ENCODE results near the gene TNFAIP8L2.
"Not testable (repeated sequence)": the region's sequence is repeated elsewhere in the genome, so short reads cannot be mapped to it uniquely, and the experiment has no call there.

TNFAIP8L2 gene

DNA sequence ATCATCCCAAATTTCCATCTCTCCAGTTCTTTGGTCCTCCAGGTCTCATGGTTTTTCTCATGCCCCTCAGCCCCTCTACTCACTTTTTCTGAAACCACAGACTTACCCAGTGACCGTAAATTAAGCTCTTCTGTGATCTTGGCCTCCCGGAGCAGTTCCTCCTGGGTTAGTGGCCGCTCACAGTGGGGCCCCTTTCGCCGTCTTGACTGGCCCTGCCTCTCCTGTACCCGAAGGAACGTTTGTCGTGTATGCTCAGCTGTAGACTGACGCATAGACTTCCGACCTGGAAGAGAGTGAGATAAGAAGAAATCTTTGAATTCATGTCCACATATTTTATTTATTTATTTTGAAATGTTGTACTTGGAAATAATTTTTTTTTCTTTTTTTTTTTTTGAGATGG lies 27.8 kb downstream of the TNFAIP8L2 start:
- WGBS: 98% methylated on average over 8 of the region's 10 CpGs
- Histone ChIP-seq H3K4ac (ENCODE audit: low read depth in 1 of 2, low read length in 2 of 2) (no peak overlapping the region), H3K14ac (ENCODE audit: low read length in 2 of 2) (no peak overlapping the region), H3K4me1 (ENCODE audit: control insufficient read depth, insufficient read depth, low read depth, low read length) (no peaks in the 10 kb centered on the region), H2BK15ac (ENCODE audit: low read depth, poor library complexity, severe bottlenecking) (no peak overlapping the region), H2AFZ (ENCODE audit: low read depth, low read length) (no peak overlapping the region), H4K91ac (ENCODE audit: low read length) (no peak overlapping the region), H3K4me2 (ENCODE audit: low read length, poor library complexity, severe bottlenecking) (no peak overlapping the region), H3K36me3 (ENCODE audit: control insufficient read depth in 1 of 2, insufficient read depth in 2 of 2, low read depth in 1 of 2, low read length in 2 of 2) (peaks cover 46 to 63% of the 10 kb centered on the region in 2 experiments), H4K8ac (ENCODE audit: low read length) (no peak overlapping the region), H3K18ac (ENCODE audit: low read depth in 1 of 2, low read length in 2 of 2) (no peak overlapping the region), H2BK12ac (ENCODE audit: low read length in 2 of 2) (no peak overlapping the region), H2BK120ac (ENCODE audit: low read depth, low read length) (no peak overlapping the region), H3K27me3 (ENCODE audit: control insufficient read depth in 1 of 2, insufficient read depth in 1 of 2, low read length in 2 of 2) (no peaks in the 10 kb centered on the region), H3K4me3 (ENCODE audit: insufficient read depth in 1 of 2, low read depth in 1 of 2, low read length in 2 of 2) (no peak overlapping the region), H3K27ac (ENCODE audit: low read length, poor library complexity, severe bottlenecking) (no peak overlapping the region), H2BK5ac (ENCODE audit: low read depth, low read length, poor library complexity, severe bottlenecking) (no peak overlapping the region), H2AK5ac (ENCODE audit: low read length, severe bottlenecking) (no peak overlapping the region), H3K23ac (ENCODE audit: low read length in 2 of 2) (no peak overlapping the region), H3K9me3 (ENCODE audit: control insufficient read depth, low read length) (no peaks in the 10 kb centered on the region), H3K9ac (ENCODE audit: low read length) (no peak overlapping the region), H3K79me1 (replicated peaks; ENCODE audit: low read length, poor library complexity, severe bottlenecking) (peaks cover 34% of the 10 kb centered on the region)
- no peak for DNase-seq

DNA sequence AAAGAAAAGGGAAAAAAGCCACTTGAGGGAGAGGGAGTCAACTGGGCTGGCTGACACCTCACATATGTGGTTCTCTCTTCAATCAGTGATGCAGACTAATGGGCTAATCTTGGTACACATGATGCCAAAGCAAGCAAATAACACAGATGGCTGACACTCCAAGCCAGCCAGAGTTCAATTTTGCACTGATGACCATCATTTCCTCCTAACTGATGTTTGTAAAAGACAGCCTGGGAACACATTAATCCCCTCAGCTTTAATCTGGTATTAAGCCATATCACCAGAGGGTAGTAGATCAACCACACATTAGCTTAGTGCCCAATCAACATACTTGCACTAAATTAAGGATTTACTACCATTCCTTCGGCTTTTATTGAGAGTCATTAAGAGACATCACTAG lies 30.8 kb downstream of the TNFAIP8L2 start:
- Histone ChIP-seq H4K8ac (ENCODE audit: low read length) (no peak overlapping the region), H2AFZ (ENCODE audit: low read depth, low read length) (no peak overlapping the region), H3K4me1 (ENCODE audit: control insufficient read depth, insufficient read depth, low read depth, low read length) (peaks cover 1% of the 10 kb centered on the region), H2BK5ac (ENCODE audit: low read depth, low read length, poor library complexity, severe bottlenecking) (no peak overlapping the region), H3K9me3 (ENCODE audit: control insufficient read depth, low read length) (no peaks in the 10 kb centered on the region), H3K79me1 (replicated peaks; ENCODE audit: low read length, poor library complexity, severe bottlenecking) (peaks cover 25% of the 10 kb centered on the region), H3K14ac (ENCODE audit: low read length in 2 of 2) (no peak overlapping the region), H2AK5ac (ENCODE audit: low read length, severe bottlenecking) (no peak overlapping the region), H3K36me3 (ENCODE audit: control insufficient read depth in 1 of 2, insufficient read depth in 2 of 2, low read depth in 1 of 2, low read length in 2 of 2) (peaks cover 19 to 35% of the 10 kb centered on the region in 2 experiments), H3K4me2 (ENCODE audit: low read length, poor library complexity, severe bottlenecking) (no peak overlapping the region), H4K91ac (ENCODE audit: low read length) (no peak overlapping the region), H3K23ac (ENCODE audit: low read length in 2 of 2) (no peak overlapping the region), H3K27me3 (ENCODE audit: control insufficient read depth in 1 of 2, insufficient read depth in 1 of 2, low read length in 2 of 2) (no peaks in the 10 kb centered on the region), H2BK120ac (ENCODE audit: low read depth, low read length) (no peak overlapping the region), H3K27ac (ENCODE audit: low read length, poor library complexity, severe bottlenecking) (no peak overlapping the region), H3K4me3 (ENCODE audit: insufficient read depth in 1 of 2, low read depth in 1 of 2, low read length in 2 of 2) (no peak overlapping the region), H3K9ac (ENCODE audit: low read length) (no peak overlapping the region), H3K4ac (ENCODE audit: low read depth in 1 of 2, low read length in 2 of 2) (no peak overlapping the region), H3K18ac (ENCODE audit: low read depth in 1 of 2, low read length in 2 of 2) (no peak overlapping the region), H2BK15ac (ENCODE audit: low read depth, poor library complexity, severe bottlenecking) (no peak overlapping the region), H2BK12ac (ENCODE audit: low read length in 2 of 2) (no peak overlapping the region)
- no CpG with 5 or more reads among the region's 1 CpG for WGBS
- DNase-seq: no peak

DNA sequence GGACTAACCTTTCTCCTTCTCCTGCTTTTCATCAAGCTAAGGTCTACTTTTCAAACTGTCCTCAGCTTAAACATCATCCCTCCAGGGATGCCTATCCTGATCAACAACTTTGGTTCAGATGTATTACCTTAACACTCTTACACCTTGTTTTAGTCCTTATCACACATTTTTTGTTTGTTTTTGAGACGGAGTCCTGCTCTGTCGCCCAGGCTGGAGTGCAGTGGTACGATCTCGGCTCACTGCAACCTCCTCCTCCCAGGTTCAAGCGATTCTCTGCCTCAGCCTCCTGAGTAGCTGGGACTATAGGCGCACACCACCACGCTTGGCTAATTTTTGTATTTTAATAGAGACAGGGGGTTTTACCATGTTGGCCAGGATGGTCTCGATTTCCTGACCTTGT lies 32.2 kb downstream of the TNFAIP8L2 start:
- H2BK15ac ChIP-seq (ENCODE audit: low read depth, poor library complexity, severe bottlenecking); H3K18ac ChIP-seq (ENCODE audit: low read depth in 1 of 2, low read length in 2 of 2); H2BK12ac ChIP-seq (ENCODE audit: low read length in 2 of 2); H2BK5ac ChIP-seq (ENCODE audit: low read depth, low read length, poor library complexity, severe bottlenecking); H3K27ac ChIP-seq (ENCODE audit: low read length, poor library complexity, severe bottlenecking); H3K4ac ChIP-seq (ENCODE audit: low read depth in 1 of 2, low read length in 2 of 2); H3K14ac ChIP-seq (ENCODE audit: low read length in 2 of 2); H3K9me3 ChIP-seq (ENCODE audit: control insufficient read depth, low read length); H4K91ac ChIP-seq (ENCODE audit: low read length); H3K27me3 ChIP-seq (ENCODE audit: control insufficient read depth in 1 of 2, insufficient read depth in 1 of 2, low read length in 2 of 2); H2AK5ac ChIP-seq (ENCODE audit: low read length, severe bottlenecking); H2AFZ ChIP-seq (ENCODE audit: low read depth, low read length); H3K4me1 ChIP-seq (ENCODE audit: control insufficient read depth, insufficient read depth, low read depth, low read length); H3K23ac ChIP-seq (ENCODE audit: low read length in 2 of 2); H2BK120ac ChIP-seq (ENCODE audit: low read depth, low read length); H4K8ac ChIP-seq (ENCODE audit: low read length); DNase-seq: not testable (repeated sequence)
- H3K9ac ChIP-seq (ENCODE audit: low read length): peak overlapping the region; percentile 90
- H3K4me3 ChIP-seq (ENCODE audit: insufficient read depth in 1 of 2, low read depth in 1 of 2, low read length in 2 of 2): peak overlapping the region in 1 of 2 experiments; percentile 90
- 93% methylated on average over 8 of the region's 8 CpGs for WGBS
- peak overlapping the region; percentile 87 for H3K4me2 ChIP-seq (ENCODE audit: low read length, poor library complexity, severe bottlenecking)
- H3K36me3 ChIP-seq (ENCODE audit: control insufficient read depth in 1 of 2, insufficient read depth in 2 of 2, low read depth in 1 of 2, low read length in 2 of 2): peaks cover 12 to 23% of the 10 kb centered on the region in 2 experiments
- H3K79me1 ChIP-seq (replicated peaks; ENCODE audit: low read length, poor library complexity, severe bottlenecking): peaks cover 23% of the 10 kb centered on the region

DNA sequence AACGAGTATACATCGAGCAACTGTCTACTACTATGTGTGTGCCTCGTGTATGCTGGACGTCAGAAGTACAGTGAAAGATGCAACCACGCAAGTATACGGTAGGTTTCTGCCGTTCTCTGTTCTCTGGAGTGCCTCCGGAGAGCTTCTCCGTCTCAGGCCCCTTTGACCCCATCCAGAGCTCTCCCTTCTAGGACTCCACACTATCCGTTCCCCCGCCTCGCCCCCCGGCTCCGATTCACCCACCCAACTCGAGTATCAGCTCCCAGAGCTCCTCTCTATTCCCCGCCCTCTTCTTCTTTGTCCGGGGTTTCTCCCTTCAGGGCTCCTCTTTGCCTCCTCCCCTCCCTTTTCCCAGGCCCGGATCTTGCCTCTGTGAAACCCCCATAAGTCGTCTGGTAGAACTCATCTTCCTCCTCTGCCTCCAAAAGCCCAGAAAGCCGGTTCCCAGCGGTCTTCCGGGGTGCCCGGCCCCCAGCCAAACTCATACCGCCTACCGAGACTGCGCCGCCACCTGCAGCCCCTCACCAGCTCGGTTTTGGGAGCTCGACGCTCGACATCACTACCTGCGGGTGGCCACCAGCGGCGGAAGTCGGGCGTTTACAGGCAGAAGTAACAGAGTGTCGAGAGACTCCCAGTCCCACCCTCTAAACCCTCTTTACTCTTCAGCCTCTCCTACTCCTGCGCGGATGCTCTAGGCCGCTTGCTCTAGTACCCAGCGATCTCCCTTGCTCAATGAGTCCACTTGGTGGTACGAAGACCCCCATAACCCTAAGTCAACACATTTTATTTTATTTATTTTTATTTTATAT lies 33.4 kb downstream of the TNFAIP8L2 start, which contains the start of gene VPS72:
Gene VPS72 (minus strand): TSS at position 561 of the 809 bp plus-strand sequence. CDS start 76 bp downstream, at position 485.
- H4K8ac ChIP-seq (ENCODE audit: low read length): peak within 1 kb of the TSS; percentile 95
- peak within 1 kb of the TSS; percentile 87 for H3K4me2 ChIP-seq (ENCODE audit: low read length, poor library complexity, severe bottlenecking)
- peak within 1 kb of the TSS; percentile 92 for H2BK5ac ChIP-seq (ENCODE audit: low read depth, low read length, poor library complexity, severe bottlenecking)
- H3K4ac ChIP-seq (ENCODE audit: low read depth in 1 of 2, low read length in 2 of 2): peak within 1 kb of the TSS; percentile 46 to 49
- no peaks in the 10 kb centered on the region for H3K27me3 ChIP-seq (ENCODE audit: control insufficient read depth in 1 of 2, insufficient read depth in 1 of 2, low read length in 2 of 2)
- H2AK5ac ChIP-seq (ENCODE audit: low read length, severe bottlenecking): no peak within 1 kb of the TSS
- DNase-seq: peak; percentile 92
- H4K91ac ChIP-seq (ENCODE audit: low read length): peak within 1 kb of the TSS; percentile 85
- H3K27ac ChIP-seq (ENCODE audit: low read length, poor library complexity, severe bottlenecking): peak within 1 kb of the TSS; percentile 90
- no peak within 1 kb of the TSS for H2BK120ac ChIP-seq (ENCODE audit: low read depth, low read length)
- H3K23ac ChIP-seq (ENCODE audit: low read length in 2 of 2): no peak within 1 kb of the TSS
- H3K9ac ChIP-seq (ENCODE audit: low read length): peak within 1 kb of the TSS; percentile 90
- peak within 1 kb of the TSS; percentile 75 to 90 for H3K4me3 ChIP-seq (ENCODE audit: insufficient read depth in 1 of 2, low read depth in 1 of 2, low read length in 2 of 2)
- H3K79me1 ChIP-seq (replicated peaks; ENCODE audit: low read length, poor library complexity, severe bottlenecking): peaks cover 21% of the 10 kb centered on the region
- peaks cover 8 to 11% of the 10 kb centered on the region in 2 experiments for H3K36me3 ChIP-seq (ENCODE audit: control insufficient read depth in 1 of 2, insufficient read depth in 2 of 2, low read depth in 1 of 2, low read length in 2 of 2)
- peaks cover 1% of the 10 kb centered on the region for H3K4me1 ChIP-seq (ENCODE audit: control insufficient read depth, insufficient read depth, low read depth, low read length)
- no peak within 1 kb of the TSS for H3K14ac ChIP-seq (ENCODE audit: low read length in 2 of 2)
- H3K9me3 ChIP-seq (ENCODE audit: control insufficient read depth, low read length): no peaks in the 10 kb centered on the region
- peak within 1 kb of the TSS; percentile 66 for H2BK15ac ChIP-seq (ENCODE audit: low read depth, poor library complexity, severe bottlenecking)
- H2AFZ ChIP-seq (ENCODE audit: low read depth, low read length): peak within 1 kb of the TSS; percentile 43
- peak within 1 kb of the TSS; percentile 72 to 75 for H3K18ac ChIP-seq (ENCODE audit: low read depth in 1 of 2, low read length in 2 of 2)
- WGBS: under 1% methylated on average over 37 of the region's 42 CpGs
- H2BK12ac ChIP-seq (ENCODE audit: low read length in 2 of 2): no peak within 1 kb of the TSS

Data from mesenchymal stem cell (in vitro differentiated cells and primary cell).